HepG2 (cell line): ENCODE measurements around the gene DYRK2. TPM values are rescaled to one million over a fixed set of nuclear protein-coding genes. Genes with fewer than 3 reads are reported as not detected.
A peak's percentile ranks its signal among the peaks of the same experiment; 100 is the strongest.

Source experiments
- BRD4 ChIP-seq: sonication (generic); formaldehyde crosslinking; IDR thresholded peaks from 2 replicates; pipeline ENCODE4 v1.4.0; 2020; ENCODE audit warnings: missing genetic modification reagents
- HMG20B ChIP-seq: conservative IDR thresholded peaks from 2 replicates; pipeline ENCODE4 v1.6.1; 2016; ENCODE audit warnings: missing genetic modification reagents, missing compliant biosample characterization
- JUND ChIP-seq: sonication (generic); formaldehyde crosslinking; IDR thresholded peaks from 2 replicates; pipeline ENCODE4 v1.8.0; 2022; ENCODE audit warnings: mild to moderate bottlenecking, missing genetic modification reagents
- ZMYM2 ChIP-seq: sonication (generic); formaldehyde crosslinking; IDR thresholded peaks from 2 replicates; pipeline ENCODE4 v1.8.0; 2022; ENCODE audit warnings: mild to moderate bottlenecking, missing genetic modification reagents
- ZNF101 ChIP-seq: sonication (generic); formaldehyde crosslinking; IDR thresholded peaks from 2 replicates; pipeline ENCODE4 v1.4.0; 2020; ENCODE audit warnings: mild to moderate bottlenecking, low read depth, missing genetic modification reagents, borderline replicate concordance
- ZNF121 ChIP-seq: sonication (generic); formaldehyde crosslinking; IDR thresholded peaks from 2 replicates; pipeline ENCODE4 v1.5.0; 2020; ENCODE audit warnings: mild to moderate bottlenecking, missing genetic modification reagents
- ZNF180 ChIP-seq: sonication (generic); formaldehyde crosslinking; IDR thresholded peaks from 2 replicates; pipeline ENCODE4 v1.4.0; 2020; ENCODE audit warnings: low read depth, missing genetic modification reagents, borderline replicate concordance
- ZNF543 ChIP-seq: sonication (generic); formaldehyde crosslinking; IDR thresholded peaks from 2 replicates; pipeline ENCODE4 v1.4.0; 2020; ENCODE audit warnings: mild to moderate bottlenecking, missing genetic modification reagents
- ZNF562 ChIP-seq: sonication (generic); formaldehyde crosslinking; IDR thresholded peaks from 2 replicates; pipeline ENCODE4 v1.8.0; 2022; ENCODE audit warnings: missing genetic modification reagents, borderline replicate concordance
- ZNF674 ChIP-seq: sonication (generic); formaldehyde crosslinking; IDR thresholded peaks from 2 replicates; pipeline ENCODE4 v1.5.0; 2020; ENCODE audit warnings: low read depth, mild to moderate bottlenecking, missing genetic modification reagents
- ZNF780A ChIP-seq: sonication (generic); formaldehyde crosslinking; IDR thresholded peaks from 2 replicates; pipeline ENCODE4 v1.8.0; 2022; ENCODE audit warnings: mild to moderate bottlenecking, missing genetic modification reagents, moderate library complexity
- ZNF879 ChIP-seq: sonication (generic); formaldehyde crosslinking; IDR thresholded peaks from 2 replicates; pipeline ENCODE4 v1.8.1; 2023; ENCODE audit warnings: missing genetic modification reagents
- polyA plus RNA-seq, 8 experiments: library from polyadenylated mRNA; depleted of rRNA in 3 of 8; stranded (reverse) in 7 of 8; unstranded in 1 of 8; fragments of >200 nt; fragmentation: Illumina TruSeq in 4 of 8; extraction: Trizol in 4 of 8; gene quantifications; 2 replicates each; pipeline versions ENCODE4 v1.2.1 to v1.2.3, GENCODE V29; 2011 to 2016; ENCODE audit warnings: low read depth in 4 of 8, missing spikeins in 1 of 8, mixed read lengths in 1 of 8; ENCODE audit not compliant: insufficient read depth in 1 of 8
- total RNA-seq, 5 experiments: library from RNA; depleted of rRNA; stranded (reverse); fragments of >200 nt; fragmentation: Illumina TruSeq; extraction: Trizol; gene quantifications; 2 replicates each; pipeline ENCODE4 v1.2.3, GENCODE V29; 2016; ENCODE audit warnings: low read depth in 1 of 5
- TF ChIP-seq, protein P1 (sequence below): sonication (generic); formaldehyde crosslinking; IDR thresholded peaks from 2 replicates; pipeline ENCODE4 v1.4.0; 2020; ENCODE audit warnings: missing genetic modification reagents, borderline replicate concordance
- TF ChIP-seq, protein P2 (sequence below): sonication (generic); formaldehyde crosslinking; IDR thresholded peaks from 2 replicates; pipeline ENCODE4 v1.4.0; 2020; ENCODE audit warnings: missing genetic modification reagents
- TF ChIP-seq, protein P3 (sequence below): sonication (generic); formaldehyde crosslinking; IDR thresholded peaks from 2 replicates; pipeline ENCODE4 v1.4.0; 2020; ENCODE audit warnings: missing genetic modification reagents
- TF ChIP-seq, protein P4 (sequence below): sonication (generic); formaldehyde crosslinking; IDR thresholded peaks from 2 replicates; pipeline ENCODE4 v1.8.0; 2023; ENCODE audit warnings: mild to moderate bottlenecking, missing genetic modification reagents
- TF ChIP-seq, protein P5 (sequence below): sonication (generic); formaldehyde crosslinking; IDR thresholded peaks from 2 replicates; pipeline ENCODE4 v1.4.0; 2020; ENCODE audit warnings: mild to moderate bottlenecking, missing genetic modification reagents

Gene DYRK2
- total and polyA plus RNA-seq, 2 of the 13 experiments (the other 11 are each of a cell fraction or from before 2014, with no cell fraction given), result 8.2 to 11.5 TPM

DNA sequence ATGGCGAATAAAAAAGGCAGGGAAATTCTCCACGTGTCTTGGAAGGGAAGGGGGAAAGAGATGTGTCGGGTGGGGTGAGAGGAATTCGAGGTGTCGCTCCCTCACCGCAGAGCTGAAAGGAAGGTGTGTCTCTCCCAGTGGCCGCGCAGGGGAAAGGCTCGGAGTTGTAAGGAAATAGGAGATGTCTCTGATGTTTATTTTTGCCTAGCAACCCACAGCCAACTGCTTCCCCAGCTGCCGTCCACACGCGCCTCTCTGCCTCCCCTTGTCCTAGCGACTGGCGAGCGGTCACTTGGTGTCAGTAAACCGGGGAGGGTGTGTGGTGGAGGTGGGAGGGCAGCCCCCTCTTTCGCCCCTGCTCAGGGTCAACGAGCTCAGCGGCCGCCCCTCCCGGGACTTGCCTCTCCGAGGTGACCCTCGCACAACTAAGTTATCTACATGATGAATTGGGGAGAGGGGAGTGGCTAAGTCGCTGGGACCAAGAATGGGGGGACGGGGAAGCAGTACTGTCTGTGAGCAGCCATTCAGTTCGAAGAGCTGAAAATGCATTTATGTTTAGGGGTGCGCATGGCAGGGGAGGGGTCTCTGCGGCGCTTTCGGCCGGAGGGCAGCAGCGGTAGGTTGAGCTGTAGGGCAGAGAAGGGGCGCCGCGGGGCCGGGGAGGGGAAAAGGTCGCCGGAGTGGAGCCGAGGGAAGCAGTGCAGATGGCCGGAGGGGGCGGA, 585 bp upstream of the DYRK2 start (continued):
- TF ChIP-seq, protein P1, sequence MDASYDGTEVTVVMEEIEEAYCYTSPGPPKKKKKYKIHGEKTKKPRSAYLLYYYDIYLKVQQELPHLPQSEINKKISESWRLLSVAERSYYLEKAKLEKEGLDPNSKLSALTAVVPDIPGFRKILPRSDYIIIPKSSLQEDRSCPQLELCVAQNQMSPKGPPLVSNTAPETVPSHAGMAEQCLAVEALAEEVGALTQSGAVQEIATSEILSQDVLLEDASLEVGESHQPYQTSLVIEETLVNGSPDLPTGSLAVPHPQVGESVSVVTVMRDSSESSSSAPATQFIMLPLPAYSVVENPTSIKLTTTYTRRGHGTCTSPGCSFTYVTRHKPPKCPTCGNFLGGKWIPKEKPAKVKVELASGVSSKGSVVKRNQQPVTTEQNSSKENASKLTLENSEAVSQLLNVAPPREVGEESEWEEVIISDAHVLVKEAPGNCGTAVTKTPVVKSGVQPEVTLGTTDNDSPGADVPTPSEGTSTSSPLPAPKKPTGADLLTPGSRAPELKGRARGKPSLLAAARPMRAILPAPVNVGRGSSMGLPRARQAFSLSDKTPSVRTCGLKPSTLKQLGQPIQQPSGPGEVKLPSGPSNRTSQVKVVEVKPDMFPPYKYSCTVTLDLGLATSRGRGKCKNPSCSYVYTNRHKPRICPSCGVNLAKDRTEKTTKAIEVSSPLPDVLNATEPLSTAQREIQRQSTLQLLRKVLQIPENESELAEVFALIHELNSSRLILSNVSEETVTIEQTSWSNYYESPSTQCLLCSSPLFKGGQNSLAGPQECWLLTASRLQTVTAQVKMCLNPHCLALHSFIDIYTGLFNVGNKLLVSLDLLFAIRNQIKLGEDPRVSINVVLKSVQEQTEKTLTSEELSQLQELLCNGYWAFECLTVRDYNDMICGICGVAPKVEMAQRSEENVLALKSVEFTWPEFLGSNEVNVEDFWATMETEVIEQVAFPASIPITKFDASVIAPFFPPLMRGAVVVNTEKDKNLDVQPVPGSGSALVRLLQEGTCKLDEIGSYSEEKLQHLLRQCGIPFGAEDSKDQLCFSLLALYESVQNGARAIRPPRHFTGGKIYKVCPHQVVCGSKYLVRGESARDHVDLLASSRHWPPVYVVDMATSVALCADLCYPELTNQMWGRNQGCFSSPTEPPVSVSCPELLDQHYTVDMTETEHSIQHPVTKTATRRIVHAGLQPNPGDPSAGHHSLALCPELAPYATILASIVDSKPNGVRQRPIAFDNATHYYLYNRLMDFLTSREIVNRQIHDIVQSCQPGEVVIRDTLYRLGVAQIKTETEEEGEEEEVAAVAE (CRISPR knock-in tag), result no peak
- TF ChIP-seq, protein P2, sequence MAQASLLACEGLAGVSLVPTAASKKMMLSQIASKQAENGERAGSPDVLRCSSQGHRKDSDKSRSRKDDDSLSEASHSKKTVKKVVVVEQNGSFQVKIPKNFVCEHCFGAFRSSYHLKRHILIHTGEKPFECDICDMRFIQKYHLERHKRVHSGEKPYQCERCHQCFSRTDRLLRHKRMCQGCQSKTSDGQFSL, result no peak
- TF ChIP-seq ZNF562, result no peak
- no peak for TF ChIP-seq BRD4 (CRISPR knock-in tag)
- no peak for TF ChIP-seq ZNF879
- TF ChIP-seq ZNF780A (CRISPR knock-in tag), result no peak
- TF ChIP-seq HMG20B (CRISPR knock-in tag), result no peak
- TF ChIP-seq ZNF674 (CRISPR knock-in tag), result 0 out of 2 replicates have a peak, but pooled peaks have one; percentile 2
- TF ChIP-seq ZMYM2 (CRISPR knock-in tag), result no peak
- no peak for TF ChIP-seq ZNF121 (CRISPR knock-in tag)
- TF ChIP-seq, protein P3, sequence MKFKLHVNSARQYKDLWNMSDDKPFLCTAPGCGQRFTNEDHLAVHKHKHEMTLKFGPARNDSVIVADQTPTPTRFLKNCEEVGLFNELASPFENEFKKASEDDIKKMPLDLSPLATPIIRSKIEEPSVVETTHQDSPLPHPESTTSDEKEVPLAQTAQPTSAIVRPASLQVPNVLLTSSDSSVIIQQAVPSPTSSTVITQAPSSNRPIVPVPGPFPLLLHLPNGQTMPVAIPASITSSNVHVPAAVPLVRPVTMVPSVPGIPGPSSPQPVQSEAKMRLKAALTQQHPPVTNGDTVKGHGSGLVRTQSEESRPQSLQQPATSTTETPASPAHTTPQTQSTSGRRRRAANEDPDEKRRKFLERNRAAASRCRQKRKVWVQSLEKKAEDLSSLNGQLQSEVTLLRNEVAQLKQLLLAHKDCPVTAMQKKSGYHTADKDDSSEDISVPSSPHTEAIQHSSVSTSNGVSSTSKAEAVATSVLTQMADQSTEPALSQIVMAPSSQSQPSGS, result no peak
- TF ChIP-seq JUND (CRISPR knock-in tag), result no peak
- no peak for TF ChIP-seq ZNF543 (CRISPR knock-in tag)
- TF ChIP-seq ZNF180 (CRISPR knock-in tag), result no peak
- TF ChIP-seq ZNF101, result no peak
- TF ChIP-seq, protein P4, sequence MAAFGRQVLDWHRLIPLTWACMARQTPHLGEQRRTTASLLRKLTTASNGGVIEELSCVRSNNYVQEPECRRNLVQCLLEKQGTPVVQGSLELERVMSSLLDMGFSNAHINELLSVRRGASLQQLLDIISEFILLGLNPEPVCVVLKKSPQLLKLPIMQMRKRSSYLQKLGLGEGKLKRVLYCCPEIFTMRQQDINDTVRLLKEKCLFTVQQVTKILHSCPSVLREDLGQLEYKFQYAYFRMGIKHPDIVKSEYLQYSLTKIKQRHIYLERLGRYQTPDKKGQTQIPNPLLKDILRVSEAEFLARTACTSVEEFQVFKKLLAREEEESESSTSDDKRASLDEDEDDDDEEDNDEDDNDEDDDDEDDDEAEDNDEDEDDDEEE (CRISPR knock-in tag), result no peak
- TF ChIP-seq, protein P5, sequence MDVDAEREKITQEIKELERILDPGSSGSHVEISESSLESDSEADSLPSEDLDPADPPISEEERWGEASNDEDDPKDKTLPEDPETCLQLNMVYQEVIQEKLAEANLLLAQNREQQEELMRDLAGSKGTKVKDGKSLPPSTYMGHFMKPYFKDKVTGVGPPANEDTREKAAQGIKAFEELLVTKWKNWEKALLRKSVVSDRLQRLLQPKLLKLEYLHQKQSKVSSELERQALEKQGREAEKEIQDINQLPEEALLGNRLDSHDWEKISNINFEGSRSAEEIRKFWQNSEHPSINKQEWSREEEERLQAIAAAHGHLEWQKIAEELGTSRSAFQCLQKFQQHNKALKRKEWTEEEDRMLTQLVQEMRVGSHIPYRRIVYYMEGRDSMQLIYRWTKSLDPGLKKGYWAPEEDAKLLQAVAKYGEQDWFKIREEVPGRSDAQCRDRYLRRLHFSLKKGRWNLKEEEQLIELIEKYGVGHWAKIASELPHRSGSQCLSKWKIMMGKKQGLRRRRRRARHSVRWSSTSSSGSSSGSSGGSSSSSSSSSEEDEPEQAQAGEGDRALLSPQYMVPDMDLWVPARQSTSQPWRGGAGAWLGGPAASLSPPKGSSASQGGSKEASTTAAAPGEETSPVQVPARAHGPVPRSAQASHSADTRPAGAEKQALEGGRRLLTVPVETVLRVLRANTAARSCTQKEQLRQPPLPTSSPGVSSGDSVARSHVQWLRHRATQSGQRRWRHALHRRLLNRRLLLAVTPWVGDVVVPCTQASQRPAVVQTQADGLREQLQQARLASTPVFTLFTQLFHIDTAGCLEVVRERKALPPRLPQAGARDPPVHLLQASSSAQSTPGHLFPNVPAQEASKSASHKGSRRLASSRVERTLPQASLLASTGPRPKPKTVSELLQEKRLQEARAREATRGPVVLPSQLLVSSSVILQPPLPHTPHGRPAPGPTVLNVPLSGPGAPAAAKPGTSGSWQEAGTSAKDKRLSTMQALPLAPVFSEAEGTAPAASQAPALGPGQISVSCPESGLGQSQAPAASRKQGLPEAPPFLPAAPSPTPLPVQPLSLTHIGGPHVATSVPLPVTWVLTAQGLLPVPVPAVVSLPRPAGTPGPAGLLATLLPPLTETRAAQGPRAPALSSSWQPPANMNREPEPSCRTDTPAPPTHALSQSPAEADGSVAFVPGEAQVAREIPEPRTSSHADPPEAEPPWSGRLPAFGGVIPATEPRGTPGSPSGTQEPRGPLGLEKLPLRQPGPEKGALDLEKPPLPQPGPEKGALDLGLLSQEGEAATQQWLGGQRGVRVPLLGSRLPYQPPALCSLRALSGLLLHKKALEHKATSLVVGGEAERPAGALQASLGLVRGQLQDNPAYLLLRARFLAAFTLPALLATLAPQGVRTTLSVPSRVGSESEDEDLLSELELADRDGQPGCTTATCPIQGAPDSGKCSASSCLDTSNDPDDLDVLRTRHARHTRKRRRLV (CRISPR knock-in tag), result no peak
